HepG2 (cell line): ENCODE measurements around the gene MORN1. TPM values are rescaled to one million over a fixed set of nuclear protein-coding genes. Genes with fewer than 3 reads are reported as not detected.

Source experiments
- CHD4 ChIP-seq: fragments of 200-600 bp; sonication (generic); IDR thresholded peaks from 2 replicates; pipeline ENCODE4 v1.7.0; 2017; ENCODE audit warnings: mild to moderate bottlenecking, low read length, borderline replicate concordance
- FOXA1 ChIP-seq, 2 experiments: fragments of 450-650 bp in 1 of 2; sonication (generic) in 1 of 2; formaldehyde crosslinking in 1 of 2; IDR thresholded peaks; 2 replicates each; pipeline versions ENCODE4 v1.4.0 to v1.6.1; 2016 to 2020; ENCODE audit warnings: missing genetic modification reagents in 1 of 2
- FOXM1 ChIP-seq: sonication (generic); formaldehyde crosslinking; IDR thresholded peaks from 2 replicates; pipeline ENCODE4 v1.5.0; 2020; ENCODE audit warnings: missing genetic modification reagents
- HIVEP1 ChIP-seq: sonication (generic); formaldehyde crosslinking; IDR thresholded peaks from 2 replicates; pipeline ENCODE4 v1.4.0; 2020; ENCODE audit warnings: mild to moderate bottlenecking, missing genetic modification reagents
- SMAD3 ChIP-seq: sonication (generic); formaldehyde crosslinking; IDR thresholded peaks from 2 replicates; pipeline ENCODE4 v1.4.0; 2020; ENCODE audit warnings: missing genetic modification reagents
- TIGD3 ChIP-seq: sonication (generic); formaldehyde crosslinking; IDR thresholded peaks from 2 replicates; pipeline ENCODE4 v1.5.1; 2020; ENCODE audit warnings: mild to moderate bottlenecking, missing genetic modification reagents, borderline replicate concordance
- ZEB1 ChIP-seq: IDR thresholded peaks from 2 replicates; pipeline ENCODE4 v1.6.1; 2012; ENCODE audit warnings: mild to moderate bottlenecking, low read depth, inconsistent platforms; ENCODE audit not compliant: insufficient replicate concordance
- ZFP1 ChIP-seq: IDR thresholded peaks from 2 replicates; pipeline ENCODE4 v1.6.1; 2016
- ZNF33A ChIP-seq: sonication (generic); formaldehyde crosslinking; IDR thresholded peaks from 2 replicates; pipeline ENCODE4 v1.5.1; 2020; ENCODE audit warnings: missing genetic modification reagents, mild to moderate bottlenecking, moderate library complexity, borderline replicate concordance
- ZNF513 ChIP-seq: sonication (generic); formaldehyde crosslinking; conservative IDR thresholded peaks from 2 replicates; pipeline ENCODE4 v1.5.0; 2020; ENCODE audit warnings: missing genetic modification reagents
- ZNF678 ChIP-seq: sonication (generic); formaldehyde crosslinking; IDR thresholded peaks from 2 replicates; pipeline ENCODE4 v1.4.0; 2020; ENCODE audit warnings: mild to moderate bottlenecking, missing genetic modification reagents
- ZNF737 ChIP-seq: sonication (generic); formaldehyde crosslinking; IDR thresholded peaks from 2 replicates; pipeline ENCODE4 v1.5.0; 2020; ENCODE audit warnings: missing genetic modification reagents, mild to moderate bottlenecking, borderline replicate concordance
- polyA plus RNA-seq, 8 experiments: library from polyadenylated mRNA; depleted of rRNA in 3 of 8; stranded (reverse) in 7 of 8; unstranded in 1 of 8; fragments of >200 nt; fragmentation: Illumina TruSeq in 4 of 8; extraction: Trizol in 4 of 8; gene quantifications; 2 replicates each; pipeline versions ENCODE4 v1.2.1 to v1.2.3, GENCODE V29; 2011 to 2016; ENCODE audit warnings: low read depth in 4 of 8, missing spikeins in 1 of 8, mixed read lengths in 1 of 8; ENCODE audit not compliant: insufficient read depth in 1 of 8
- total RNA-seq, 5 experiments: library from RNA; depleted of rRNA; stranded (reverse); fragments of >200 nt; fragmentation: Illumina TruSeq; extraction: Trizol; gene quantifications; 2 replicates each; pipeline ENCODE4 v1.2.3, GENCODE V29; 2016; ENCODE audit warnings: low read depth in 1 of 5
- TF ChIP-seq, protein P1 (sequence below): sonication (generic); formaldehyde crosslinking; IDR thresholded peaks from 2 replicates; pipeline ENCODE4 v1.4.0; 2020; ENCODE audit warnings: missing genetic modification reagents, mild to moderate bottlenecking, borderline replicate concordance
- TF ChIP-seq, protein P2 (sequence below): sonication (generic); formaldehyde crosslinking; conservative IDR thresholded peaks from 2 replicates; pipeline ENCODE4 v1.4.0; 2020; ENCODE audit warnings: mild to moderate bottlenecking, missing genetic modification reagents, moderate library complexity
- TF ChIP-seq, protein P3 (sequence below): sonication (generic); formaldehyde crosslinking; IDR thresholded peaks from 2 replicates; pipeline ENCODE4 v1.9.0; 2021; ENCODE audit warnings: missing genetic modification reagents, borderline replicate concordance

MORN1 gene
- total and polyA plus RNA-seq, 2 of the 13 experiments (the other 11 are each of a cell fraction or from before 2014, with no cell fraction given) = 3.1 to 6.5 TPM

DNA sequence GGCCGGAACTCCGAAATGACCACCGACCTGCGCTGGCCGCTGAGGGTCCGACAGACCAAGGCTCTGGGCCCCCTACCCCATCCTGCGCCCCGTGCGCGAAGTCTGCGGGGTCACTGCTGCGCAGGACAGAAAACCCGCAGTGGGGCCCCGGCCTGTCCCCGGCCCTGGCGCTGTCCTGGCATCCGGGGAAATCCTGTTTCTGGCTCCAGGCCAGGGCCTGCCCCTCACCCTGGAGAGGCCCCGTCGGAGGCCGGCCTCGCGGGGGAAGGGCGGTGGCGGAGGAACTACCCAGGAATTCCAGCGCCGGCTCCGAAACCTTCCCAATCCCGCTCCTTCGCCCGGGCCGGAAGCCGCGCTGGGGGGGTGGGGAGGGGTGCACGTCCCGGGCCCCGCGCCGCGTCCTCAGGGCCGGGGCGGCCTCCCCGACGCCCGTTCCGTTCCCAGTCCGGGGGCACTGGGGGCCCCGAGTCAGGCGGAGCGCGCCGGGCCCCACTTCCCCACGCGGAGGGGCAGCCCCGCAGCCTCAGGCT lies 77.0 kb downstream of the MORN1 start (continued):
- TF ChIP-seq, protein P1, sequence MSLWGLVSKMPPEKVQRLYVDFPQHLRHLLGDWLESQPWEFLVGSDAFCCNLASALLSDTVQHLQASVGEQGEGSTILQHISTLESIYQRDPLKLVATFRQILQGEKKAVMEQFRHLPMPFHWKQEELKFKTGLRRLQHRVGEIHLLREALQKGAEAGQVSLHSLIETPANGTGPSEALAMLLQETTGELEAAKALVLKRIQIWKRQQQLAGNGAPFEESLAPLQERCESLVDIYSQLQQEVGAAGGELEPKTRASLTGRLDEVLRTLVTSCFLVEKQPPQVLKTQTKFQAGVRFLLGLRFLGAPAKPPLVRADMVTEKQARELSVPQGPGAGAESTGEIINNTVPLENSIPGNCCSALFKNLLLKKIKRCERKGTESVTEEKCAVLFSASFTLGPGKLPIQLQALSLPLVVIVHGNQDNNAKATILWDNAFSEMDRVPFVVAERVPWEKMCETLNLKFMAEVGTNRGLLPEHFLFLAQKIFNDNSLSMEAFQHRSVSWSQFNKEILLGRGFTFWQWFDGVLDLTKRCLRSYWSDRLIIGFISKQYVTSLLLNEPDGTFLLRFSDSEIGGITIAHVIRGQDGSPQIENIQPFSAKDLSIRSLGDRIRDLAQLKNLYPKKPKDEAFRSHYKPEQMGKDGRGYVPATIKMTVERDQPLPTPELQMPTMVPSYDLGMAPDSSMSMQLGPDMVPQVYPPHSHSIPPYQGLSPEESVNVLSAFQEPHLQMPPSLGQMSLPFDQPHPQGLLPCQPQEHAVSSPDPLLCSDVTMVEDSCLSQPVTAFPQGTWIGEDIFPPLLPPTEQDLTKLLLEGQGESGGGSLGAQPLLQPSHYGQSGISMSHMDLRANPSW (CRISPR knock-in tag) = no peak
- TF ChIP-seq CHD4 (no peak), ZNF513 (CRISPR knock-in tag) (no peak), FOXM1 (CRISPR knock-in tag) (no peak), TIGD3 (CRISPR knock-in tag) (no peak), ZFP1 (CRISPR knock-in tag) (no peak), FOXA1 (IDR thresholded peaks at IDR 0.05) (no peak), FOXA1 (CRISPR knock-in tag; IDR thresholded peaks at IDR 0.05) (no peak), ZEB1 (no peak), ZNF678 (CRISPR knock-in tag) (no peak), HIVEP1 (peak; percentile 94), SMAD3 (0 out of 2 replicates have a peak, but pooled peaks have one; percentile 35), ZNF737 (CRISPR knock-in tag) (no peak), ZNF33A (CRISPR knock-in tag) (no peak)
- TF ChIP-seq, protein P2, sequence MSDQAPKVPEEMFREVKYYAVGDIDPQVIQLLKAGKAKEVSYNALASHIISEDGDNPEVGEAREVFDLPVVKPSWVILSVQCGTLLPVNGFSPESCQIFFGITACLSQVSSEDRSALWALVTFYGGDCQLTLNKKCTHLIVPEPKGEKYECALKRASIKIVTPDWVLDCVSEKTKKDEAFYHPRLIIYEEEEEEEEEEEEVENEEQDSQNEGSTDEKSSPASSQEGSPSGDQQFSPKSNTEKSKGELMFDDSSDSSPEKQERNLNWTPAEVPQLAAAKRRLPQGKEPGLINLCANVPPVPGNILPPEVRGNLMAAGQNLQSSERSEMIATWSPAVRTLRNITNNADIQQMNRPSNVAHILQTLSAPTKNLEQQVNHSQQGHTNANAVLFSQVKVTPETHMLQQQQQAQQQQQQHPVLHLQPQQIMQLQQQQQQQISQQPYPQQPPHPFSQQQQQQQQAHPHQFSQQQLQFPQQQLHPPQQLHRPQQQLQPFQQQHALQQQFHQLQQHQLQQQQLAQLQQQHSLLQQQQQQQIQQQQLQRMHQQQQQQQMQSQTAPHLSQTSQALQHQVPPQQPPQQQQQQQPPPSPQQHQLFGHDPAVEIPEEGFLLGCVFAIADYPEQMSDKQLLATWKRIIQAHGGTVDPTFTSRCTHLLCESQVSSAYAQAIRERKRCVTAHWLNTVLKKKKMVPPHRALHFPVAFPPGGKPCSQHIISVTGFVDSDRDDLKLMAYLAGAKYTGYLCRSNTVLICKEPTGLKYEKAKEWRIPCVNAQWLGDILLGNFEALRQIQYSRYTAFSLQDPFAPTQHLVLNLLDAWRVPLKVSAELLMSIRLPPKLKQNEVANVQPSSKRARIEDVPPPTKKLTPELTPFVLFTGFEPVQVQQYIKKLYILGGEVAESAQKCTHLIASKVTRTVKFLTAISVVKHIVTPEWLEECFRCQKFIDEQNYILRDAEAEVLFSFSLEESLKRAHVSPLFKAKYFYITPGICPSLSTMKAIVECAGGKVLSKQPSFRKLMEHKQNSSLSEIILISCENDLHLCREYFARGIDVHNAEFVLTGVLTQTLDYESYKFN (CRISPR knock-in tag) = peak; percentile 40; the same call in 1 of the 2 replicates
- TF ChIP-seq, protein P3, sequence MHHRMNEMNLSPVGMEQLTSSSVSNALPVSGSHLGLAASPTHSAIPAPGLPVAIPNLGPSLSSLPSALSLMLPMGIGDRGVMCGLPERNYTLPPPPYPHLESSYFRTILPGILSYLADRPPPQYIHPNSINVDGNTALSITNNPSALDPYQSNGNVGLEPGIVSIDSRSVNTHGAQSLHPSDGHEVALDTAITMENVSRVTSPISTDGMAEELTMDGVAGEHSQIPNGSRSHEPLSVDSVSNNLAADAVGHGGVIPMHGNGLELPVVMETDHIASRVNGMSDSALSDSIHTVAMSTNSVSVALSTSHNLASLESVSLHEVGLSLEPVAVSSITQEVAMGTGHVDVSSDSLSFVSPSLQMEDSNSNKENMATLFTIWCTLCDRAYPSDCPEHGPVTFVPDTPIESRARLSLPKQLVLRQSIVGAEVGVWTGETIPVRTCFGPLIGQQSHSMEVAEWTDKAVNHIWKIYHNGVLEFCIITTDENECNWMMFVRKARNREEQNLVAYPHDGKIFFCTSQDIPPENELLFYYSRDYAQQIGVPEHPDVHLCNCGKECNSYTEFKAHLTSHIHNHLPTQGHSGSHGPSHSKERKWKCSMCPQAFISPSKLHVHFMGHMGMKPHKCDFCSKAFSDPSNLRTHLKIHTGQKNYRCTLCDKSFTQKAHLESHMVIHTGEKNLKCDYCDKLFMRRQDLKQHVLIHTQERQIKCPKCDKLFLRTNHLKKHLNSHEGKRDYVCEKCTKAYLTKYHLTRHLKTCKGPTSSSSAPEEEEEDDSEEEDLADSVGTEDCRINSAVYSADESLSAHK (CRISPR knock-in tag) = no peak
